Measurements from ENCODE around the gene LTN1. TPM values are rescaled to one million over a fixed set of nuclear protein-coding genes. Genes with fewer than 3 reads are reported as not detected.

The LTN1 gene
- total and polyA plus RNA-seq, 2 of the 13 experiments (the other 11 are each of a cell fraction or from before 2014, with no cell fraction given) = 6.7 to 24.6 TPM

DNA sequence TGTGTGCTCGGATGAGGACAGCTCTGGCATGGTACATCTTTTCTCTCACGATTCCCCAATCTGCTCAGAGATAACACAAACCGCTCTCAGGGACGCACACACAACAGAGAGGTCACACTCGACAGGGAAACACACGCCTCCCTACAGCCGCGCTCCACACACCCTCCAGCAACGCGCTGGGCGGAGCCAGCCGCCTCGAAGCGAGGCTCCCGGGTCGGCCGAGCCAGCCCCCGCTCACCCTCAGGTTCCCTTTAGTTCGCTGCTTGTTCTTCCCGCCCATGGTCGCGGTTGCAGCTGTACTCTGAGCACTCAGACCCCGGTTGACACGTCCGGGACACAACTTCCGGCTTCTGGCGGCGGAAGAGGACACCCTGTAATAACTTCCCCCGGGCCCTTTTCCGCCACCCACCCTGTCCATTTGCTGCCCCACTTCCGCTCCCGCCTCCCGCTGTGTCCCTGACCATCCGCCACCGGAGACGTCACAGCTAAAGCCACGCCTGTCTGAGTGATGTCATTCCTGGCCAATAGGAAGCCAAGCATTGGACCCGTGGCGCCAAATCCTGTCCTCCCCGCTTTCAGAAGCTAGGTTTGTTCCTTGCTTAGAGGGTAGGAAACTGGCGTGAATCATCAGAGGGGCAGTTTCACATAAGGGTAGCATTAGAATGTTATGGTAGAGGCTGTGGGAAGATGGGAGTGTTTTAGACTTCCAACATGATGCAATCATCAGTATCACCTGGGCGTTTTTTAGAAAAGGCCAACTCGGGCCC, at the start of gene LTN1 (continued):
- TF ChIP-seq ZNF331 (CRISPR knock-in tag; IDR thresholded peaks at IDR 0.05) (no peak), ZBTB42 (CRISPR knock-in tag; IDR thresholded peaks at IDR 0.05) (no peak), MZF1 (CRISPR knock-in tag; IDR thresholded peaks at IDR 0.05; ENCODE audit: borderline replicate concordance) (no peak), EP300 (IDR thresholded peaks at IDR 0.05; ENCODE audit: low read depth in 2 of 2, low read length in 2 of 2) (peak; percentile 39 to 49; a peak in 2 of 4 replicates), EP300 (CRISPR knock-in tag; IDR thresholded peaks at IDR 0.05; ENCODE audit: borderline replicate concordance) (no peak; the same call in 1 of the 2 replicates), MED8 (CRISPR knock-in tag; IDR thresholded peaks at IDR 0.05; ENCODE audit: insufficient replicate concordance) (no peak), RBM39 (IDR thresholded peaks at IDR 0.05; ENCODE audit: low read depth, low read length, poor library complexity, severe bottlenecking) (peak; percentile 81), ZNF333 (CRISPR knock-in tag; IDR thresholded peaks at IDR 0.05; ENCODE audit: borderline replicate concordance) (no peak), ZNF878 (CRISPR knock-in tag; IDR thresholded peaks at IDR 0.05) (no peak), FOXA3 (CRISPR knock-in tag; IDR thresholded peaks at IDR 0.05) (peak; percentile 30; the same call in 1 of the 2 replicates), HDAC1 (CRISPR knock-in tag; IDR thresholded peaks at IDR 0.05) (peak; percentile 95), NFIB (CRISPR knock-in tag; IDR thresholded peaks at IDR 0.05; ENCODE audit: borderline replicate concordance) (no peak), JUN (CRISPR knock-in tag; IDR thresholded peaks at IDR 0.05) (peak; percentile 78; the same call in 1 of the 2 replicates), SIN3B (IDR thresholded peaks at IDR 0.05; ENCODE audit: low read length) (peak; percentile 88), ZNF451 (CRISPR knock-in tag; IDR thresholded peaks at IDR 0.05) (0 out of 2 replicates have a peak, but pooled peaks have one; percentile 68), PCBP2 (optimal IDR thresholded peaks at IDR 0.05; ENCODE audit: low read depth, low read length, poor library complexity, severe bottlenecking) (no peak)
- TF ChIP-seq, protein P1, sequence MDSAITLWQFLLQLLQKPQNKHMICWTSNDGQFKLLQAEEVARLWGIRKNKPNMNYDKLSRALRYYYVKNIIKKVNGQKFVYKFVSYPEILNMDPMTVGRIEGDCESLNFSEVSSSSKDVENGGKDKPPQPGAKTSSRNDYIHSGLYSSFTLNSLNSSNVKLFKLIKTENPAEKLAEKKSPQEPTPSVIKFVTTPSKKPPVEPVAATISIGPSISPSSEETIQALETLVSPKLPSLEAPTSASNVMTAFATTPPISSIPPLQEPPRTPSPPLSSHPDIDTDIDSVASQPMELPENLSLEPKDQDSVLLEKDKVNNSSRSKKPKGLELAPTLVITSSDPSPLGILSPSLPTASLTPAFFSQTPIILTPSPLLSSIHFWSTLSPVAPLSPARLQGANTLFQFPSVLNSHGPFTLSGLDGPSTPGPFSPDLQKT (CRISPR knock-in tag; IDR thresholded peaks at IDR 0.05; ENCODE audit: borderline replicate concordance) = no peak
- TF ChIP-seq, protein P2, sequence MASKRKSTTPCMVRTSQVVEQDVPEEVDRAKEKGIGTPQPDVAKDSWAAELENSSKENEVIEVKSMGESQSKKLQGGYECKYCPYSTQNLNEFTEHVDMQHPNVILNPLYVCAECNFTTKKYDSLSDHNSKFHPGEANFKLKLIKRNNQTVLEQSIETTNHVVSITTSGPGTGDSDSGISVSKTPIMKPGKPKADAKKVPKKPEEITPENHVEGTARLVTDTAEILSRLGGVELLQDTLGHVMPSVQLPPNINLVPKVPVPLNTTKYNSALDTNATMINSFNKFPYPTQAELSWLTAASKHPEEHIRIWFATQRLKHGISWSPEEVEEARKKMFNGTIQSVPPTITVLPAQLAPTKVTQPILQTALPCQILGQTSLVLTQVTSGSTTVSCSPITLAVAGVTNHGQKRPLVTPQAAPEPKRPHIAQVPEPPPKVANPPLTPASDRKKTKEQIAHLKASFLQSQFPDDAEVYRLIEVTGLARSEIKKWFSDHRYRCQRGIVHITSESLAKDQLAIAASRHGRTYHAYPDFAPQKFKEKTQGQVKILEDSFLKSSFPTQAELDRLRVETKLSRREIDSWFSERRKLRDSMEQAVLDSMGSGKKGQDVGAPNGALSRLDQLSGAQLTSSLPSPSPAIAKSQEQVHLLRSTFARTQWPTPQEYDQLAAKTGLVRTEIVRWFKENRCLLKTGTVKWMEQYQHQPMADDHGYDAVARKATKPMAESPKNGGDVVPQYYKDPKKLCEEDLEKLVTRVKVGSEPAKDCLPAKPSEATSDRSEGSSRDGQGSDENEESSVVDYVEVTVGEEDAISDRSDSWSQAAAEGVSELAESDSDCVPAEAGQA (IDR thresholded peaks at IDR 0.05; ENCODE audit: low read depth) = peak; percentile 75
- TF ChIP-seq, protein P2 (CRISPR knock-in tag; IDR thresholded peaks at IDR 0.05; ENCODE audit: borderline replicate concordance) = no peak
- TF ChIP-seq, protein P3, sequence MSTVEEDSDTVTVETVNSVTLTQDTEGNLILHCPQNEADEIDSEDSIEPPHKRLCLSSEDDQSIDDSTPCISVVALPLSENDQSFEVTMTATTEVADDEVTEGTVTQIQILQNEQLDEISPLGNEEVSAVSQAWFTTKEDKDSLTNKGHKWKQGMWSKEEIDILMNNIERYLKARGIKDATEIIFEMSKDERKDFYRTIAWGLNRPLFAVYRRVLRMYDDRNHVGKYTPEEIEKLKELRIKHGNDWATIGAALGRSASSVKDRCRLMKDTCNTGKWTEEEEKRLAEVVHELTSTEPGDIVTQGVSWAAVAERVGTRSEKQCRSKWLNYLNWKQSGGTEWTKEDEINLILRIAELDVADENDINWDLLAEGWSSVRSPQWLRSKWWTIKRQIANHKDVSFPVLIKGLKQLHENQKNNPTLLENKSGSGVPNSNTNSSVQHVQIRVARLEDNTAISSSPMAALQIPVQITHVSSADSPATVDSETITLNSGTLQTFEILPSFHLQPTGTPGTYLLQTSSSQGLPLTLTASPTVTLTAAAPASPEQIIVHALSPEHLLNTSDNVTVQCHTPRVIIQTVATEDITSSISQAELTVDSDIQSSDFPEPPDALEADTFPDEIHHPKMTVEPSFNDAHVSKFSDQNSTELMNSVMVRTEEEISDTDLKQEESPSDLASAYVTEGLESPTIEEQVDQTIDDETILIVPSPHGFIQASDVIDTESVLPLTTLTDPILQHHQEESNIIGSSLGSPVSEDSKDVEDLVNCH (CRISPR knock-in tag; IDR thresholded peaks at IDR 0.05) = no peak

All from HepG2 (cell line).